Right ventricle myocardium superior (tissue), 1 donor: ENCODE results near the gene POGK. TPM values are rescaled to one million over a fixed set of nuclear protein-coding genes. Genes with fewer than 3 reads are reported as not detected.
A peak's percentile ranks its signal among the peaks of the same experiment; 100 is the strongest.
"Not testable (repeated sequence)": the region's sequence is repeated elsewhere in the genome, so short reads cannot be mapped to it uniquely, and the experiment has no call there.

Experiments used
- ATAC-seq: fragments of 200-7000 bp; cut with Tn5 transposase; one replicate; pipeline ENCODE4 v1.9.1; 2020; ENCODE audit warnings: mild to moderate bottlenecking; ENCODE audit not compliant: poor library complexity
- DNase-seq: peaks from one replicate; pipeline ENCODE4 v3.0.0-alpha.2; 2020
- intact Hi-C: fragments of 100-400 bp; cut with DNase I; formaldehyde crosslinking; loops from one replicate; pipeline ENCODE4 v1.11.2; 2022
- total RNA-seq: library from RNA; stranded (reverse); fragmentation: NEBNext Ultra II Directional; extraction: Animal tissue kit (Norgen Biotek cat#: 25700); gene quantifications from one replicate; pipeline ENCODE4 v1.2.1, GENCODE V29; 2021
- donor health status: DM: no; HTN: yes; CAD: no; lungs with severe emphysema.

Gene POGK
- total RNA-seq, 1 donor from 2014 or later: 16.9 TPM

DNA sequence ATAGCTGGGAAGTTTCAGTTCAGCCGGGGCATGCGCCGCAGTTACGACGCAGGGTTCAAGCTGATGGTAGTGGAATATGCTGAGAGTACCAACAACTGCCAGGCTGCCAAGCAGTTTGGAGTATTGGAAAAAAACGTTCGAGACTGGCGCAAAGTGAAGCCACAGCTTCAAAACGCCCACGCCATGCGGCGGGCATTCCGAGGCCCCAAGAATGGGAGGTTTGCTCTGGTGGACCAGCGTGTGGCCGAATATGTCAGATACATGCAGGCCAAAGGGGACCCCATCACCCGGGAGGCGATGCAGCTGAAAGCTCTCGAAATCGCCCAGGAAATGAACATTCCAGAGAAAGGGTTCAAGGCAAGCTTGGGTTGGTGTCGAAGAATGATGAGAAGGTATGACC lies 9.9 kb downstream of the POGK start:
- intact Hi-C loops: no loop called here
- DNase-seq (no peak), ATAC-seq (no peak)

DNA sequence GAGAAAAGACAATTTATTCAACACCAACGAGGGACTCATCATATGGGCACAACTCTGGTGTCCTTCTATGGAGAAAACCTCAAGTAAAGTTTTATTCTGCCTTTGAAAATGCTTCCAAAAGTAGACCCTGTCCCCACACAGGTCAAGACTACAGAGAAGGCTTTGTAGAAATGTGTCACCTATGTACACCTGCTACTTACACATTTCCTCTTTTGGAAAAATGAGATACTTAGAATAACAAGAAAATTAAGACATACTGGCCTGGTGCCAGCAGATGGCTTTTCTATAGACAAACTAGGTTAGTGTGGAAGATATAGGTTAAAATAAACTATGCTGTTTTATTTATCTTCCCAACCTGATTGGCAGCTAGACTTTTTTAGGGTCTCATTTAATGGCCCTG lies 13.6 kb downstream of the POGK start:
- ATAC-seq: no peak
- intact Hi-C loops: no loop called here
- no peak for DNase-seq

DNA sequence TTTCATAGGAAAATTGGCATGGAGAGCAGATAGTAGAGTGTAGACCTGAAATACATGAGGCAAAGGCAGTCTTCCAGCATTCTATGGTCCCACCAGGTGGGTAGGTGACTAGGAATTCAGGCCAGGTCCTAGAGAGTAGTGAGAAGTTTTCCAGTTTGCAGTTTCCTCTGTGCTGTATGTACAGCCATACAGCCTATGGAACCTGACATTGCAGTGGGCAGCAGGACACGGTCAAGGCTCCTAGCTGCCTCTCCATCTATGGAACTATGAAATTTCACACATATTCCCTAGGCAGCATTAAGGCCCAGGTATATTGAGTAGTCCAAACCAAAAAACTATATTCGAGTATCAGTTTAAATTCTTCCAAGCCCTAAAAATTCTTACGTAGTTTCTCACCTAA lies 16.3 kb downstream of the POGK start:
- intact Hi-C loops: no loop called here

DNA sequence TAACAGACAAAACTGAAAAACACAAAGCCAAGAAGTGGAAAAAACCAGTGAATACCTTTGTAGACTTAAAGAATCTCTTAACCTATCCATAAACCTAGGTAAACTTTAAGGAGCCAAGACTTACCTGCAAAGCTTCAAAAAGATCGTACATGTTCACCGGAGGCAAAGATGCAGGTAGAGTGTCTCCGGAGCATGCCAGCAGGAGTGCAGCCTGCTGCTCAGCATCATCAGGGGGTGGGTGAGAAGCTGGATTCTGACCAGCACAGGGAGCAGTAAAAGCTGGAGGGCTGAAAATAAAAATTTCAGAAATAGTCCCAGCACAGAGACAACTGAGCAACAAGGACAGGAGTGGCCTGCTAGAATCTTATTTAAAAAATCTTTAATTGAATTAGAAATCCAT lies 18.7 kb downstream of the POGK start:
- no peak for ATAC-seq
- intact Hi-C loops: no loop called here
- DNase-seq: no peak

More for the DNA sequence above, 16.3 kb downstream of the POGK start:
- ATAC-seq (no peak), DNase-seq (no peak)

DNA sequence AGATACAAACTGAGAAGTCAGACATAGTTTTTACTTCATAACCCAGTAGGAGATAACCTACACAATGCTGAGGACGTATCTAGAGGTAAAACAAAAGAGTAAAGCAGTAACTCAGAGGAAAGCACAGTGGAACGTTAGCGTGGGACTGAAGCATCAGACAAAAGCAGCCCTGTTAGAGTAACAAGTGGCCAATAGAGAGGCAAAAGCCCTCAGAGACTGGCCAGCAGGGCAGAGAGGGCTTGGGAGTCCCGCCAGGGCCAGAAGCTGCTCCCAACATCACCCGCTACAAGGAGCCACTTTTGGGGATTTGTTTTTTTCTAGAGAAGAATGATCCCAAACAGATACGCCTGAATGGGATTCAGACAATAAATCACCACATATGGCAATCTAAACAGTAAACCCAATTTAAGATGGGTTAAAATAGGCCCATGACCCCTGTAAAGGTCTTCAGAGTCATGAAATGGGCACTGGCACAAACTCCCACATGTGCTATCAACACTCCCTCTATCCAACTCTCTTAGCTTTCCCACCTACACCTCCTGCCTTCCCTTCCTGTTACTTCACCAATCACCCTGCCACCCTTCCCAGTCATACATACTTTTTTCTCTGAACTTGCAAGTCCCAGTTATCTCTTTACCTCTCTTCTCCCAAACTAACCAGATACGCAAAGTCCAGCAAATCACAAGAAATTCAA lies 19.6 kb downstream of the POGK start:
- intact Hi-C loops: no loop called here
- ATAC-seq: peak; percentile 24
- DNase-seq: no peak

DNA sequence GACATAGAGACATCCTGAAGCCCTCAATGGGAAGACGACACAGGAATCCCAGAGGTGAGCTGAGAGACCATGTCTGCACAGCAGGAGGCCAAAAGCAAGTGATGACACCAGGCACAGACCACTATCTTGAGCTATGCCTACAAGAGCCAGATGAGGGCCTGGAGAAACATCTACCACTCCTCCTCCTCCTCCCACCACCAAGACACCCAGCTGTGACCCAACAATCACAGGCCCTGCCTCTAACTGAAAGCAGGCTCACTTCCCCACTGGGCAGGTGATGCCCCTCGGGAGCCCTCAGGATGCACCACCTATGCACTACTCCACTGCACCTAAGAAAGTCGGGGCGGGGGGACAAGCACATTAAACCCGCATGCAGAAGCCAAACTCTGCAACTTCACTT lies 20.3 kb downstream of the POGK start:
- peak; percentile 13 for ATAC-seq
- intact Hi-C loops: no loop called here
- no peak for DNase-seq

DNA sequence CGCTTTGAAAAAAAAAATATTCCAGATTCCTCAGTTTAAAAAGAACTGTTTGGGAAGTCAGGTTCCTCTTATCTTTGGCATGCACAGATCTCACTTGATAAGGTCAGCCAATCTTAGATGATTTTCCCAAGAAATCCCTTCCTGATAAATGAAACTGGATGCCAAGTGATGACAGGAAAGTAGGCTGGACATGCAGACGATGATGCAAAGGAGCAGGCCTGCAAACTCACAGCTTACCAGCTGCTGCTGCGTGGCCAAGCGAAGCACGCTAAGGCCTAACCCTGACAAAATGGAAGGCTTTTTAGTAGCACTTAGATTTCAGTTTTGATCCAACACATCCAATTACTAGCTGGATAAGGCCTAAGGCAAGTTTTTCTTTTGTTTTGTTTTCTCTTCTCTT lies 26.7 kb downstream of the POGK start:
- ATAC-seq: no peak
- no peak for DNase-seq
- intact Hi-C loops: no loop called here

DNA sequence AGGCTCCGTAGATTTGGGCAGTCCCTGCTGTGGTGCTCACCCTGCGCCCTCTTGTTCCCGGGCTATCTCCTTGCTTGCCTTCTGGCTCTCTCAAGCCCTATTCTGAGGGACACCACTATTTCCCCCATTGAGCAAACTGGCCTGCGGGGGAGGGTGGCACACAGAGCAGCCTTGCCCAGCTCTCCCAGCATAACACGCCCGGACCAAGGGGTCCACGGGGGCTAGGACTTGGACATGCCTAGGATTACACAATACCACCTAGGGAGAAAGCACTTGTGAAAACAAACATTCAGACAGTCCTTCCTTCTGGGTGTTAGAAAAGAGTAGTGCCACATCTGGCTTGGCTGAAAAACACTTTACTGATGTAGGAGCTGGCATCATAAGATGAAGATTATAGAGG lies 29.4 kb downstream of the POGK start:
- intact Hi-C loops: no loop called here
- ATAC-seq: no peak
- no peak for DNase-seq

DNA sequence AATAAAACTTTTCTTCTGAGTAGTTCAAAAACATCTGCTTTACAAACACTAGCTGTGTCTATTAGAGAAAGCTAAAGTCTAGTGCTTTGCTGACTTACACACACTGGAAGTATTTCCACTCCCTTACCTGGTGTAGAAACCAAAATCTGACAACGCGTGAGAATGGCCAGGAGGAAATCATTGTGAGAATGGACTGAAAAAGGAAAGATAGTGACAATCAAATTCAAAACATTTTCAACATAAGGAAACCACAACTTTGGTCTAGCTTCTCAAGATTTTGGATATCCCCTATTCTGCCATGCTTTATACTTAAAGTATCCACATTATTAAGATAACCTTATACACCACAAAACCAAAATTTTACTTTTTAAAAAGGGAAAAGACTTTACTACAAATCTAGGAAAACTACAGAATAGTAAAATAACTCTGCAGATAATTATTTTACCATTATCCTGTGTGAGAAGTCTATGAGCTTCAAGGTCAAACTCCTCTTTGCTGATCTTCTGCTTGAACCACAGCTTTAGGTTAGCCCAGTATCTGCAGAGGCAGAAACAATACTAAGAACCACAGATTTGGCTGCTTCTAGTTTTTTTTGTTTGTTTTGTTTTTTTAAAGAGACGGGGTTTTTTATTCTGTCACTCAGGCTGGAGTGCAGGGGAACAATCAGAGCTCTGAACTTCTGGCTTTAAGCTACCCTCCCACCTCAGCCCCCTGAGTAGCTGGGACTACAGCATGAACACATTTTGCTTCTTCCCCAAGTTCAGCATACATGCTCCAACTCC lies 30.2 kb downstream of the POGK start:
- intact Hi-C loops: no loop called here
- DNase-seq (no peak), ATAC-seq (no peak)

DNA sequence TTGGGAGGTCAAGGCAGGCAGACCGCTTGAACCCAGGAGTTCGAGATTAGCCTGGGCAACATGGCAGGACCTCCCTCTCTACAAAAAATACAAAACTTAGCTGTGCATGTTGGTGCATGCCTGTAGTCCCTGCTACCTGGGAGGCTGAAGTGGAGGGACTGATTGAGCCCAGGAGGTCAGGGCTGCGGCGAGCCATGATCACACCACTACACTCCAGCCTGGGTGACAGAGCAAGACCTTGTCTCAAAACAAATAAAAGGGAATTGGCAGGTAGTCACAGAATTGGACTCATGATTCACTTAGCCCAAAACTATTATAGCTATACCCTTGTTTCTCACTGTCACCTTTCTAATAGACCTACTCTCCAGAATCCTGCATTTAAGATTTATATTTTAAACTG lies 31.3 kb downstream of the POGK start:
- ATAC-seq: no peak
- intact Hi-C loops: no loop called here

DNA sequence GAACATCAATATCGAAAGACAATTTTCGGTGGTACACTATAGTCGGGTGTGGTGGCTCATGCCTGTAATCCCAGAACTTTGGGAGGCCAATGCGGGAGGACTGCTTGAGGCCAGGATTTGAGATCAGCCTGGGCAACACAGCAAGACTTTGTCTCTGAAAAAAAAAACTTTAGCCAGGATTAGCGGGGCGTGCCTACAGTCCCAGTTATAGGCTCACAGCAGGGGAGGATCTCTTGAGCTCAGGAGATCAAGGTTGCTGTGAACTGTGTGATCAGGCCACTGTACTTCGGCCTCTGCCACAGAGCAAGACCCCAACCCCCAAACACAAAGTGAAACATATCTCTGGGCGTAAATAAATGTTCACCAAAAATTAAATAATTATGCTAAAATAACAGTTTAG lies 35.2 kb downstream of the POGK start:
- ATAC-seq (no peak), DNase-seq (no peak)
- intact Hi-C loops: no loop called here

More for the DNA sequence above, 31.3 kb downstream of the POGK start:
- DNase-seq: no peak

DNA sequence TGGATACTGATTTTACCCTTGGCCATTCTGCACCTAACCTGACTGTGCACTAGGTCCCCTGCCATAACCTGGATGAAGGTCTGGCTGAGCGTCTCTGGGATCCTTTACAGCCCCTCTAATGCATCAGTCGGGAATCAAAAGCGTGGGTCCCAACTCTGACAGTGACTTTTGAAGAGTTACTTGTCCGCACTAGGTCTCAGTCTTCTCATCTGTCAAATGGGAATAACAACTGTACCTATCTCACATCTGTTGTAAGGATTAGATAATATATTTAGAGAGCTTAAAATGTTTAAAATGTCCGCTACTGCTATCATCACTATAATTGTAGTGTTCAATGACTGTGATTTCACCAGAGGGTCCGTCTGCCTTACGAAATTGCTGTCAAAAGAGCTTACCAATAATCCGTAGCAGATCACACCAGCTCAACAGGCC lies 36.0 kb downstream of the POGK start:
- DNase-seq: no peak
- no peak for ATAC-seq
- intact Hi-C loops: no loop called here

DNA sequence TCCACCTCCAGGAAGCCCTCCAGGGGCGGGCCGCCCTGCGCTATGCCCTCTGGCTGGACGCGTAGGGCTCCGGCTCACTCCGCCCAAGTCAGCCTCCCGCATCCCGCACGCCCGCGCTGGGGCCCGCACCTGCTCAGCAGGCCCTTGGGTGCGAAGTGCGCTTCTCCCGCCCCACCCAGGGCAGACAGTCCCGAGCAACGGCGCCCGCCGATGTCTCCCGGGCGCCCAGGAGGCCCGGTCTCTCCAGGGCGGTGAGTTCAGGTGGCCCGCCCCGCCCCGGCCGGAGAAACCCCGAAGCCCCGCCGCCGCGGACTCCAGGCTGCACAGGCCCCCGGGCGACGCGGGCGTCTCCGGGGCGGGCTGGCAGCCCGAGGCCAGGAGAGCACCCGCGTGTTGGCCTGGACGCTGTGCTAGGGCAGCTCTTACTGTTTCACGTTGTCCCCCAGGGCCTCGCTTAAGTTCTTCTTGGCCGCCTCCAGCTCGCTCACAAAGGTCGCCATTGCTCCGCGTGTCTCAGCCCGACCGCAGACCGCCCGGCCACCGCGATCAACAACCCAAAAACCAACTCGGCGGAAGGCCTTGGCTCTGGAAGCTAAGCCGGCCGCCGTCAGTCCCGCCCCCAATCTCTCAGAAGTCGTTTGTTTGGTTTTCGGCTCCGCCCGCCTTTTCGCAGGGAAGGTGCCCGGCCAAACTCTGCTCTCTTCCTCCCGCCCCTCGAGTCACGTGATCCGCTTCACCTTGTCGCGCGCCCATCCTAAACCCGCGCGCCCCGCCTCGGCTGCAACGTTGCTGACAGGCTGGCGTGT lies 36.7 kb downstream of the POGK start, which contains the start of gene TADA1:
TSS of gene TADA1 (minus strand) at position 531 of the 806 bp plus-strand sequence. CDS start at position 500, 31 bp downstream.
- DNase-seq: peak; percentile 99

DNA sequence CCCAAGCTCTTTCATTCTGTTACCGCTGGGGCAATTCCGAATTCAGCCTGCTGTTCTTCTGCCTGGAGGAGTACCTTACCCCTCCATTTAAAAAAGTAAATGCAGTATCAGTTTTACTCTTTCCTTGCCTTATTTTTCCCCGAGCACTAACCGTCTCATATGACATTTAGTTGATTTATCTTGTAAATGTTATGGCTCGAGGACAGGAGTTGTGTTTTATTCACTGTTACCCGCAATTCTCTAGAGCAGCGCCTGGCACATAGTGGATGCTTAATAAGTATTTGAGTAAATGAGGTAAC lies 37.2 kb downstream of the POGK start:
- DNase-seq: no peak
- intact Hi-C loops: no loop called here
- ATAC-seq: no peak

More for the DNA sequence above, 36.7 kb downstream of the POGK start, which contains the start of gene TADA1:
- peak; percentile 96 for ATAC-seq
- intact Hi-C loops: no loop called here

DNA sequence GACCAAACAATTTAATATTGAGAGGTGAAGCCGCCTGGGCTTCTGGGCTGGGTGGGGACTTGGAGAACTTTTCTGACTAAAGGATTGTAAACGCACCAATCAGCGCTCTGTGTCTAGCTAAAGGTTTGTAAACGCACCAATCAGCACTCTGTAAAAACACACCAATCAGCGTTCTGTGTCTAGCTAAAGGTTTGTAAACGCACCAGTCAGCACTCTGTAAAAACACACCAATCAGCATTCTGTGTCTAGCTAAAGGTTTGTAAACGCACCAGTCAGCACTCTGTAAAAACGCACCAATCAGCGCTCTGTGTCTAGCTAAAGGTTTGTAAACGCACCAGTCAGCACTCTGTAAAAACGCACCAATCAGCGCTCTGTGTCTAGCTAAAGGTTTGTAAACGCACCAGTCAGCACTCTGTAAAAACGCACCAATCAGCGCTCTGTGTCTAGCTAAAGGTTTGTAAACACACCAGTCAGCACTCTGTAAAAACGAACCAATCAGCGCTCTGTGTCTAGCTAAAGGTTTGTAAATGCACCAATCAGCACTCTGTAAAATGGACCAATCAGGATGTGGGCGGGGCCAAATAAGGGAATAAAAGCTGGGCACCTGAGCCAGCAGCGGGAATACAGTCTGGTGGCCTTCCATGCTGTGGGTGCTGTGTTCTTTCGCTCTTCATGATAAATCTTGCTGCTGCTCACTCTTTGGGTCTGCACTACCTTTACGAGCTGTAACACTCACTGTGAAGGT lies 39.1 kb downstream of the POGK start:
- intact Hi-C loops, ATAC-seq, DNase-seq: not testable (repeated sequence)

DNA sequence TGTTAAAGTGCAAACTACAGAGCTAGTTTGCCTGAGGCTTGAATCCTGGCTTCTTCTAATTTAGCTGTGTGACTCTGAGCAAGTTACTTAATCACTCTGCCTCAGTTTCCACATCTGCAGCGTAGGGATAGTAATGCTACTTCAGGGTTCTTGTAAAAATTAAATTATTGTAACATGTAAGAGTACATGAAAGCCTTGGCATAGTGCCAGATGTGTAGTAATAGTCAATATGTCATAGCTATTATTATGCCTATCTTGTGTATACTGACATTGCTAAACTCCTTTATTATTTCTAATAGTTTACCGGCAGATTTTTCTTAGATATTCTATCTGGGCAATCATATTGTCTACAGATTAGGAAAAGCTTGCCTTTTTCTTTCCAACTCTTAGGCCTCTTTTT lies 43.6 kb downstream of the POGK start:
- intact Hi-C loops: no loop called here
- ATAC-seq (no peak), DNase-seq (no peak)

DNA sequence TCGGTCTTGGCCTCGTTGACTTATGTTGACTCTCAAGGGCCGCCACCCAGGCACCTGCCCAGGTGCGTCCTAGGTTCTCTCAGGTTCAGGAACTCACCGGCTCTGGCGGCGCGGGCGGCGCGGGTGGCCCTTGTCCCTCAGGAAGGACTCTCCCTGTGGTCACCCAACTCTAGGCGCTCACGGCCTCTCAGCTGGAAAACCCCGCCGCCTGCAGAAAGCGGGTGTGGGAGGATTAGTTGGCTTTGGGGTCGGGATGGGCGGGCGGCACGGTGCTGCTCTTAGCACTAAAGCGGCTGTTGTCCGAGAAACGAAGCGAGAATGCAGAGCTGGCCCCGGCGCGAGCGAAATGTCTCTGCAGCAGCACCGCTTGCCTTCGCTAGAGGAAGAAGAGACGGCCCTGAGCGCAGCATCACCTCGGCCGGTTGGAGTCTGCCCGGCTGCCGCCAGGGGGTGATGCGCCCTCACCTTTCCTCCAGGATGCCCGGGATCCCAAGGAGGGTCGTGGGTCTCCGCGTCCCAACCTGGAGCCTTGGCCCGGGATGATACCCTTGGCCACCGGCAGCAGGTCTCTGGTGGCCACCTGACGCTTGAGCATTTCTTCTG lies 44.9 kb downstream of the POGK start:
- DNase-seq: peak; percentile 54
- ATAC-seq: peak; percentile 78
- intact Hi-C loops: no loop called here

DNA sequence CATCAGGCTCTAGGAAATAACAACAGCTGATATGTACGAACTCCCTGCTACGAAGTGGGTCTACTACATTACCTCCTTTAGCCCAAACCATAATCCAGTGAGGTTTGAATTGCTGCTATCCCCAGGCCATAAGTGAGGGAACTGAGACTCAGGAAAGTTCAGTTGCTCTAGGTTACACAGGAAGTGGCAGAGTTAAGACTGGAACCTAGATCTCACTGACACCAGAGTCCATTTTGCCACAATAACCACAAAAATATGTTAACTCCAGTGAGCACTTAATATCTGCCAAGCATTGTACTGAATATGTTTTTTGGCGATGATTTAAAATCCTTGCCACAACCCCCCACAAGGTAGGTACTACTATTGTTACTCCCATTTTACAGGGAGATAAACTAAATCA lies 45.7 kb downstream of the POGK start:
- ATAC-seq (no peak), DNase-seq (no peak)
- intact Hi-C loops: no loop called here
